Endothelial cell of hepatic sinusoid (primary cell): Measurements from ENCODE around the gene TEFM.
"Not testable (repeated sequence)": the region's sequence is repeated elsewhere in the genome, so short reads cannot be mapped to it uniquely, and the experiment has no call there.

ENCODE experiments used
- in situ Hi-C: cut with HindIII; loops from 2 replicates; pipeline ENCODE4 v1.10.0; 2017; ENCODE audit warnings: low sequenced_read_pairs

The TEFM gene

DNA sequence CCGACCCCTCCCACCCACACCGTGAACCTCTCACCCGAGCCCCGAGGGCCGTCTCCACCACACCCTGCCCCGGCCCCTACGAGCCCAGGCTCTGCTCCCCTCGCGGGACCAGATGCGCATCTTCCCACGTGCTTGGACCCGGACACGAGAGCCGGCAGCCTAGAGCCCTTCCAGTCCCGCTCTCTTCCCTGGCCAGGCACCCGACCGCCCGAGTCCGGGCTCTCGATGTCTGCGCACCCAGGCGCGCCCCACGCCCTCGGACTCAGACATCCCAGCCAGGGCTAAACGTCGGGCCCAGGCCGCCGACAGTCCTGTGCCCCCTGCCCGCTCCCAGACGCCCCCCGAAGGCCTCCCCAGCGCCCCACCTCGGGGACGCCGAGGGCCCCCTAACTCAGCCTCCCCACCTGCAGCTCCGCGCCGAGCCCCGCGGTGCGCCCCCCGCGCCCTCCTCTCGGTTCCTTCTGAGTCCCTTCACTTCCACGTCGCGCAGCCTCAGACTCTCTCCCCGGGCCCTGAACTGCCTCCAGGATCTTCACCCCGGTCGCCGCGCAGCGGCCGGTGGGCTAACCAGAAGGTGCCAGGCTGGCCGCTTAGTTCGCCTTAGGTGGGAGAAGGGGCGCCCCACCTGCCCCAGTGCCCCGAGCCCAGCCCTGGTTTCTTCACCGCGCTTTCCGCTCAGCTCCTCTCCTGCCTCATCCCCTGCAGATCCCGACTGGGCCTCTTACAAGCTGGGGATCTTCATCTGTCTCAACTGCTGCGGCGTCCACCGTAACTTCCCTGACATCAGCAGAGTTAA, 16.4 kb upstream of the TEFM start:
- in situ Hi-C loops = no loop called here

- in situ Hi-C loops = no loop called here
These were observed 15.6 kb upstream of the TEFM start, which contains the start of gene ADAP2 for GRCh38 chr17:30921544-30922196. Gene ADAP2 (plus strand): TSS chr17:30921945. CDS start chr17:30922015, 70 bp downstream.

GRCh38 chr17:30920683-30921543, 14.9 kb upstream of the TEFM start:
- in situ Hi-C loops = no loop called here

- in situ Hi-C loops = no loop called here
These were observed 14.2 kb upstream of the TEFM start for GRCh38 chr17:30920282-30920681.

GRCh38 chr17:30917050-30917449, 11.0 kb upstream of the TEFM start:
- in situ Hi-C loops = no loop called here

GRCh38 chr17:30915833-30916611, 10.0 kb upstream of the TEFM start:
- in situ Hi-C loops = no loop called here

GRCh38 chr17:30913955-30914354, 7.9 kb upstream of the TEFM start:
- in situ Hi-C loops = no loop called here

- in situ Hi-C loops = not testable (repeated sequence)
These were observed 4.1 kb upstream of the TEFM start for GRCh38 chr17:30910151-30910550.

DNA sequence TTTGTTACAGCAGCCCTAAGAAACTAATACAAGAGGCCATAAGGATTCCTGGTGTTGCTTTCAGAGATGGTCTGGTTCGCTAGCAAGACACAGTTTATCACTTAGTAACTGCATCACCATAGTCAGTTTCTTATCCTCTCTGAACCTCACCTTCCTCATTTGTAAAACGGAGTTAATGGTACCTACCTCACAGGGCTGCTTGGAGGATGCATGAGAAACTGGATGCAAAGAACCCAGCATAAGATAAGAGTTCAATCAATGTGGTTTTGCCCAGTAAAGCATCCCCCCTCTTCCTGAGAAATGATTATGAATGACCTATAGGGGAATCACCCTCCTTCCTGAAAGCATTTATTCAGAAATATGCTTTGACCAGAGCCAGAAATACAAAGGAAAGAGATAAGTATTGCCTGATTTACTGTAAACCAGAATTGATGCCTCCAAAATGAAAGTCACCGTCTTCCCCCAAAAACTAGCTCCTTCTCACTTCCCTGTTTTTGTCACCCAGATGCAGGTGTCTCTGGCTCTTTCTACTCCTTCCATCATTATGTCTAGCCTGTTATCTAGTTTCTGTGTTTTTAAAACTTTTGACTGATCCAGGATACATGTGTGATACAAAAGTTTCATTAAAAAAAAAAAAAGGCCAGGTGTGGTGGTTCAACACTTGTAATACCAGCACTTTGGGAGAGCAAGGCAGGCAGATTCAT, 2.8 kb upstream of the TEFM start:
- in situ Hi-C loops = no loop called here

- in situ Hi-C loops = no loop called here
These were observed 317 bp downstream of the TEFM start for GRCh38 chr17:30905742-30906100.

DNA sequence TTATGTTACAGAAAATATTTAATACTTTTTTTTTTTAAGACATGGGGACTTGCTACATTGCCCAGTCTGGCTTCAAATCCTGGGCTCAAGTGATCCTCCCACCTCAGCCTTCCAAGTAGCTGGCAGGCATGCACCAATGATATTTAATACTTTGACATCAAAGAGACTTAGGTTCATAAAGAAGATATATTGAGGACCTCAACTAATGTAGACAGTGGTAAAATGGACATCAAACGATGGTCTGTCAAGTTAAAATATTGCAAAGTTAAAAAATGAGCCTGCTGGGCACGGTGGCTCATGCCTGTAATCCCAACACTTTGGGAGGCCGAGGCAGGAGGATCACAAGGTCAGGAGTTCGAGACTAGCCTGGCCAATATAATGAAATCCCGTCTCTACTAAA, 8.7 kb downstream of the TEFM start:
- in situ Hi-C loops = no loop called here

- in situ Hi-C loops = no loop called here
These were observed 11.8 kb downstream of the TEFM start for GRCh38 chr17:30894236-30894635.

DNA sequence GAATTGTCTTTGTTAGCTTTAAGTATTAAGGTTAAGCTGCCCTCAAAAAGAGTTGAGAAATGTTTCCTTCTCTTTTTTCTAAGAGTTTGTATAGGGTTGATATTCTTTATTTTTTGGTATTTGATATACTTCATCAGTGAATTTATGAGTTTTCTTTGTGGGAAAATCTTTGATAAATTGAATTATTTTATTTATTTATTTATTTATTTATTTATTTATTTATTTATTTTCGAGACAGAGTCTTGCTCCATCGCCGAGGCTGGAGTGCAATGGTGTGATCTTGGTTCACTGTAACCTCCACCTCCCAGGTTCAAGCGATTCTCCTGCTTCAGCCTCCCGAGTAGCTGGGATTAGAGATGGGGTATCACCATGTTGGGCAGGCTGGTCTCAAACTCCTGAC, 19.9 kb downstream of the TEFM start:
- in situ Hi-C loops = no loop called here

GRCh38 chr17:30869005-30869404, 37.0 kb downstream of the TEFM start:
- in situ Hi-C loops = no loop called here

DNA sequence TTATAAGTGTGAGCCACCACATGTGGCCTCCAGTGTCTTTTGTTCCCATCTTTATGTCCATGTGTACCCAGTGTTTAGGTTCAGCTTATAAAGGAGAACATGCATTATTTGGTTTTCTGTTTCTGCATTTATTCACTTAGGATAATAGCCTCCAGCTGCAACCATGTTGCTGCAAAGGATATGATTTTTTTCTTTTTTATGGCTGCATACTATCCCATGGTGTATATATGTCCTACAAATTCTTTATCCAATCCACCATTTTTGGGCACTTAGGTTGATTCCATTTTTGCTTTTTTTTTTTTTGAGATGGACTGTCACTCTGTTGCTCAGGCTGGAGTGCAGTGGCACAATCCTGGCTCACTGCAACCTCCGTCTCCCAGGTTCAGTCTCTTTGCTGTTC, 41.4 kb downstream of the TEFM start:
- in situ Hi-C loops = no loop called here

- in situ Hi-C loops = no loop called here
These were observed 47.3 kb downstream of the TEFM start for GRCh38 chr17:30858556-30859250.

DNA sequence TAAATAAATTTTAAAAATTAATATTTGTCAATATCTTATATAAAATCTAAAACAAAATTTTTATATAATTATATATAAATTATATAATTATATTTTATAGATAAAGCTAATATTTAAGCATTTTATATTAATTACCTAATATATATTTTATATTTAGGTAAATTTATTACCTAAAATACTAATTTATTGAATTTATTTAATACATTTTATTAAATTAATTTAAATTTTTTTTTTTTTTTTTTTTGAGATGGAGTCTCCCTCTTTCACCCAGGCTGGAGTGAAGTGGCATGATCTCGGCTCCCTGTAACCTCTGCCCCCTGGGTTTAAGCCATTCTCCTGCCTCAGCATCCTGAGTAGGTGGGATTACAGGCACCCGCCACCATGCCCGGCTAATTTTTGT, 51.9 kb downstream of the TEFM start:
- in situ Hi-C loops = no loop called here
